Measurements from ENCODE around the gene BUD23.
"Not testable (repeated sequence)": the region's sequence is repeated elsewhere in the genome, so short reads cannot be mapped to it uniquely, and the experiment has no call there.

The BUD23 gene

DNA sequence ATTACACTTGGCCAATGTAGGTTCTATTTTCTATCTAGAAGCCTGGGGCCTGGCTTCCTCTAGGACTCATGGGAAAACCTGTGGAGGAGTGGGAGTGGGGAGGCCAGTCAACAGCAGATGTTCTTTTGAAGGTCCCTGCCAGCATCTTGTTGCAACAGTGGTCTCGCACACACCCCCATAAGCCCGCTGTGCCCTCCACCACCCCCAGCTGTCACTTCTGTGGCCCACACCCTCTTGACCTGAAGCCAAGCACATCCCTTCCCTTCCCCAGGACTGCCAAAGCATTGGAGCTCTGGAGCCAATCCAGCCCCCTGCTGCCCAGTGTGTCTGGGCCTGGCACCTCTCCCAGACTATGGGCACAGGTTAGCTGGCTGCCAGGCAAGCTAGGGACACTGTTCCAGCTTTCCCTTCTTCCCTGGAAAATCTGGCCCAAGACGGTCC lies 38.0 kb downstream of the BUD23 start:
- H3K4me3 ChIP-seq = no peak overlapping the region
- H3K27ac ChIP-seq = no peak overlapping the region; a peak in 1 of 22 replicates
- TF ChIP-seq Cebpa-rat (IDR thresholded peaks at IDR 0.05) = no peak
- H3K36me3 ChIP-seq = no peaks in the 10 kb centered on the region
- H3K9ac ChIP-seq = no peak overlapping the region
- peaks cover 25 to 59% (median 50%) of the 10 kb centered on the region in 10 experiments for H3K4me1 ChIP-seq
- H3K4me2 ChIP-seq = peak overlapping the region in 7 of 11 experiments; percentile 5 to 100 (median 68); a peak in 14 of 22 replicates
- no peaks in the 10 kb centered on the region for H3K9me3 ChIP-seq (replicated peaks in 1 of 11)
- peaks cover 15 to 65% (median 38%) of the 10 kb centered on the region in 11 experiments; a peak in 21 of 22 replicates for H4K20me1 ChIP-seq
- H3K27me3 ChIP-seq = peaks cover 38 to 79% (median 48%) of the 10 kb centered on the region in 11 experiments

DNA sequence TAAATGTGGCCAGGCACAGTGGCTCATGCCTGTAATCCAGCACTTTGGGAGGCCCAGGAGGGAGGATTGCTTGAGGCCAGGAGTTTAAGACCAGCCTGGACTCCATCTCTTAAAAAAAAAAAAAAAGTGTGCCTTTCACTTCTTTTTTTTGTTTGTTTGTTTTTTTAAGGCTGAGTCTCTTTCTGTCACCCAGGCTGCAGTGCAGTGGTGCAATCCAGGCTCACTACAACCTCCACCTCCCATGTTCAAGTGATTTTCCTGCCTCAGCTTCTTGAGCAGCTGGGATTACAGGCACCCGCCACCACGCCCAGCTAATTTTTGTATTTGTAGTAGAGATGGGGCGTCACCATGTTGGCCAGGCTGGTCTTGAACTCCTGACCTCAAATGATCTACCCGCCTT lies 38.8 kb downstream of the BUD23 start:
- not testable (repeated sequence) for H3K4me3 ChIP-seq; H3K36me3 ChIP-seq; H3K27ac ChIP-seq; H3K9me3 ChIP-seq (replicated peaks in 1 of 11); H3K9ac ChIP-seq
- Histone ChIP-seq H3K4me1 (peaks cover 18 to 51% (median 42%) of the 10 kb centered on the region in 10 experiments), H4K20me1 (peaks cover 10 to 62% (median 32%) of the 10 kb centered on the region in 11 experiments; a peak in 21 of 22 replicates), H3K27me3 (peaks cover 31 to 71% (median 43%) of the 10 kb centered on the region in 11 experiments), H3K4me2 (peak overlapping the region in 6 of 11 experiments; percentile 33 to 100 (median 72); a peak in 12 of 22 replicates)

- Histone ChIP-seq H3K4me1 (peaks cover 14 to 45% (median 36%) of the 10 kb centered on the region in 10 experiments), H3K36me3 (no peaks in the 10 kb centered on the region), H3K9ac (no peak overlapping the region), H4K20me1 (peaks cover 4 to 56% (median 26%) of the 10 kb centered on the region in 11 experiments; a peak in 21 of 22 replicates), H3K27ac (no peak overlapping the region), H3K9me3 (replicated peaks in 1 of 11) (no peaks in the 10 kb centered on the region), H3K27me3 (peaks cover 27 to 68% (median 38%) of the 10 kb centered on the region in 11 experiments), H3K4me3 (no peak overlapping the region), H3K4me2 (no peak overlapping the region)
- TF ChIP-seq Cebpa-rat (IDR thresholded peaks at IDR 0.05) = no peak
These were observed 39.4 kb downstream of the BUD23 start for GRCh38 chr7:73722785-73723184.

GRCh38 chr7:73723813-73724212 lies 40.4 kb downstream of the BUD23 start:
- H3K4me3 ChIP-seq = no peak overlapping the region
- peaks cover 20 to 59% (median 33%) of the 10 kb centered on the region in 11 experiments for H3K27me3 ChIP-seq
- H3K9ac ChIP-seq = no peak overlapping the region
- H3K36me3 ChIP-seq = no peaks in the 10 kb centered on the region
- no peaks in the 10 kb centered on the region for H3K9me3 ChIP-seq (replicated peaks in 1 of 11)
- H3K27ac ChIP-seq = no peak overlapping the region
- TF ChIP-seq Cebpa-rat (IDR thresholded peaks at IDR 0.05) = no peak
- no peak overlapping the region for H3K4me2 ChIP-seq
- H4K20me1 ChIP-seq = peaks cover 0 to 46% (median 16%) of the 10 kb centered on the region in 11 experiments; a peak in 19 of 22 replicates
- peaks cover 6 to 36% (median 26%) of the 10 kb centered on the region in 10 experiments for H3K4me1 ChIP-seq

GRCh38 chr7:73726083-73726466 lies 42.7 kb downstream of the BUD23 start:
- H3K27ac ChIP-seq = no peak overlapping the region
- no peaks in the 10 kb centered on the region for H3K9me3 ChIP-seq (replicated peaks in 1 of 11)
- H3K27me3 ChIP-seq = peaks cover 9 to 38% (median 16%) of the 10 kb centered on the region in 11 experiments; a peak in 21 of 22 replicates
- H3K4me3 ChIP-seq = no peak overlapping the region
- no peaks in the 10 kb centered on the region for H3K36me3 ChIP-seq
- peaks cover 0 to 15% (median 10%) of the 10 kb centered on the region in 10 experiments; a peak in 16 of 20 replicates for H3K4me1 ChIP-seq
- peaks cover 0 to 27% (median 9%) of the 10 kb centered on the region in 11 experiments; a peak in 11 of 22 replicates for H4K20me1 ChIP-seq
- H3K4me2 ChIP-seq = no peak overlapping the region
- no peak for TF ChIP-seq Cebpa-rat (IDR thresholded peaks at IDR 0.05)
- no peak overlapping the region for H3K9ac ChIP-seq

DNA sequence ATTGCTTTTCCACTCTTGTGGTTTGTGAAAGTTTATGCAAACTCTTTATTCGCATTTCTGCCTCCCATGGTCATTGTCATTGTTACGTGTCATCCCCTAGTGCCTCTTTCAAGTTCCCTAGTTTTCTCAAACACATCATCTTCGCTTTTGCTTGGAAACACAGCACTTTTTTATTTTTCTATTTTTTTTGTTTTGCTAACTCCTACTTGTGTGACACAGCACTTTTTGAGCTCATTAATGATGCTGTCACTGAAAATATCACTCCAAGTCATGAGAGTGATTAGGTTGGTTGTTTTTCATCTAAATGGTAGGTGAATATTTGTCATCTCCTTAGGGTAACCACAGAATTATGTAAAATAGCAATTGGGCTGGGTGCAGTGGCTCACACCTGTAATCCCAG lies 44.6 kb downstream of the BUD23 start:
- H3K4me2 ChIP-seq = no peak overlapping the region
- no peaks in the 10 kb centered on the region for H3K36me3 ChIP-seq
- peaks cover 0 to 8% (median 0%) of the 10 kb centered on the region in 10 experiments; a peak in 1 of 20 replicates for H3K4me1 ChIP-seq
- no peak overlapping the region for H3K9ac ChIP-seq
- peaks cover 0 to 19% (median 0%) of the 10 kb centered on the region in 11 experiments; a peak in 7 of 22 replicates for H3K27me3 ChIP-seq
- no peak for TF ChIP-seq Cebpa-rat (IDR thresholded peaks at IDR 0.05)
- no peak overlapping the region for H3K4me3 ChIP-seq
- H4K20me1 ChIP-seq = peaks cover 0 to 10% (median 0%) of the 10 kb centered on the region in 11 experiments; a peak in 3 of 22 replicates
- H3K9me3 ChIP-seq (replicated peaks in 1 of 11) = no peaks in the 10 kb centered on the region
- H3K27ac ChIP-seq = no peak overlapping the region

GRCh38 chr7:73728551-73728950 lies 45.2 kb downstream of the BUD23 start:
- Histone ChIP-seq H3K36me3 (no peaks in the 10 kb centered on the region), H3K27ac (no peak overlapping the region), H3K4me2 (no peak overlapping the region), H3K9ac (0 out of 22 replicates have a peak overlapping the region, but pooled peaks of 1 of the 11 experiments have one; percentile 2), H3K27me3 (peaks cover 0 to 16% (median 0%) of the 10 kb centered on the region in 11 experiments; a peak in 7 of 22 replicates), H4K20me1 (peaks cover 0 to 10% (median 0%) of the 10 kb centered on the region in 11 experiments; a peak in 3 of 22 replicates), H3K4me3 (no peak overlapping the region), H3K4me1 (peaks cover 0 to 8% (median 0%) of the 10 kb centered on the region in 10 experiments; a peak in 1 of 20 replicates), H3K9me3 (replicated peaks in 1 of 11) (no peaks in the 10 kb centered on the region)
- no peak for TF ChIP-seq Cebpa-rat (IDR thresholded peaks at IDR 0.05)

- no peak for TF ChIP-seq Cebpa-rat (IDR thresholded peaks at IDR 0.05)
- Histone ChIP-seq H3K4me1 (peaks cover 6 to 15% (median 8%) of the 10 kb centered on the region in 10 experiments), H4K20me1 (peaks cover 0 to 6% (median 4%) of the 10 kb centered on the region in 11 experiments; a peak in 8 of 22 replicates), H3K4me2 (no peak overlapping the region), H3K9me3 (replicated peaks in 1 of 11) (no peaks in the 10 kb centered on the region), H3K36me3 (peaks cover 0 to 1% (median 0%) of the 10 kb centered on the region in 11 experiments; a peak in 2 of 22 replicates), H3K27ac (no peak overlapping the region), H3K4me3 (no peak overlapping the region), H3K9ac (peak overlapping the region in 2 of 11 experiments; percentile 15 to 34; a peak in 1 of 22 replicates), H3K27me3 (peaks cover 0 to 4% (median 0%) of the 10 kb centered on the region in 11 experiments; a peak in 2 of 22 replicates)
These were observed 47.1 kb downstream of the BUD23 start for GRCh38 chr7:73730485-73730884.

DNA sequence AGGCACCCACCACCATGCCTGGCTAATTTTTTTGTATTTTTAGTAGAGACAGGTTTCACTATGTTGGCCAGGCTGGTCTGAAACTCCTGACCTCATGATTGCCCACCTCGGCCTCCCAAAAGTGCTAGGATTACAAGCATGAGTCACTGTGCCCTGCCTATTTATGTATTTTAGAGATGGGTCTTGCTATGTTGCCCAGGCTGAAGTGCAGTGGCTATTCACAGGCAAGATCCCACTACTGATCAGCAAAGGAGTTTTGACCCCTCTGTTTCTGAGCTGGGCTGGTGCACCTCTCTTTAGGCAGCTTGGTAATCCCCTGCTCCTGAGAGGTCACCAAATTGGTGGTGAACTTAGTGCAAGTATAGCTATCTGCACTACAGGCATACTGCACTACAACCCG lies 49.0 kb downstream of the BUD23 start:
- Histone ChIP-seq H3K4me1 (peaks cover 7 to 30% (median 18%) of the 10 kb centered on the region in 10 experiments), H3K27ac (no peak overlapping the region), H4K20me1 (peaks cover 5 to 25% (median 16%) of the 10 kb centered on the region in 11 experiments; a peak in 20 of 22 replicates), H3K4me2 (no peak overlapping the region), H3K9me3 (replicated peaks in 1 of 11) (no peaks in the 10 kb centered on the region), H3K4me3 (no peak overlapping the region), H3K27me3 (no peaks in the 10 kb centered on the region), H3K9ac (no peak overlapping the region), H3K36me3 (peaks cover 5 to 20% (median 18%) of the 10 kb centered on the region in 11 experiments; a peak in 19 of 22 replicates)
- no peak for TF ChIP-seq Cebpa-rat (IDR thresholded peaks at IDR 0.05)
